OCI-LY3 (cell line): ENCODE results near the gene CRTAC1.

ENCODE experiments used
- H2AFZ ChIP-seq: fragments of 200-600, 300-600 bp; shearing (Covaris generic); 2 replicates; pipeline ENCODE4 v1.6.0; 2014; ENCODE audit warnings: antibody characterized with exemption, low read depth, low read length
- H3K27ac ChIP-seq: fragments of 200-600, 300-600 bp; sonication (generic); 2 replicates; pipeline ENCODE4 v1.5.1; 2014; ENCODE audit warnings: mild to moderate bottlenecking, low read length, moderate library complexity, mixed read lengths
- H3K27me3 ChIP-seq: fragments of 200-600, 300-600 bp; sonication (generic); 2 replicates; pipeline ENCODE4 v1.6.1; 2014; ENCODE audit warnings: low read depth, low read length, mixed read lengths
- H3K36me3 ChIP-seq: fragments of 200-600, 300-600 bp; sonication (generic); replicated peaks from 2 replicates; pipeline ENCODE3; 2014; ENCODE audit warnings: low read depth, low read length, mixed read lengths
- H3K4me1 ChIP-seq: fragments of 300-600, 200-600 bp; sonication (generic); 2 replicates; pipeline ENCODE4 v1.6.1; 2014; ENCODE audit warnings: low read length, mixed read lengths
- H3K4me2 ChIP-seq: fragments of 200-600, 300-600 bp; sonication (generic); 2 replicates; pipeline ENCODE4 v1.6.1; 2014; ENCODE audit warnings: low read length, mixed read lengths
- H3K4me3 ChIP-seq: fragments of 300-600, 200-600 bp; sonication (generic); 2 replicates; pipeline ENCODE4 v1.5.1; 2014; ENCODE audit warnings: antibody characterized with exemption, mild to moderate bottlenecking, low read length, moderate library complexity
- H3K79me2 ChIP-seq: fragments of 300-600, 200-600 bp; shearing (Covaris generic); 2 replicates; pipeline ENCODE4 v1.6.1; 2014; ENCODE audit warnings: mild to moderate bottlenecking, low read length, mixed read lengths
- H3K9ac ChIP-seq: fragments of 300-600, 200-600 bp; shearing (Covaris generic); 2 replicates; pipeline ENCODE4 v1.6.0; 2014; ENCODE audit warnings: mild to moderate bottlenecking, low read length, moderate library complexity
- H3K9me3 ChIP-seq: fragments of 200-600, 300-600 bp; shearing (Covaris generic); 2 replicates; pipeline ENCODE4 v1.6.1; 2014; ENCODE audit warnings: low read length, mixed read lengths; ENCODE audit not compliant: insufficient read depth
- H4K20me1 ChIP-seq: fragments of 200-600, 300-600 bp; sonication (generic); 2 replicates; pipeline ENCODE4 v1.6.1; 2016; ENCODE audit warnings: low read length, mixed read lengths; ENCODE audit not compliant: insufficient read depth
- EZH2phosphoT487 ChIP-seq: fragments of 200-600 bp; shearing (Covaris generic); IDR thresholded peaks from 2 replicates; pipeline ENCODE4 v1.6.1; 2018; ENCODE audit warnings: antibody characterized with exemption, mixed run types, low read depth
- TF ChIP-seq, protein P1 (sequence below): fragments of 200-600, 300-600 bp; sonication (generic); IDR thresholded peaks from 2 replicates; pipeline ENCODE4 v1.5.1; 2014; ENCODE audit warnings: antibody characterized with exemption, low read length, low read depth

Gene CRTAC1

DNA sequence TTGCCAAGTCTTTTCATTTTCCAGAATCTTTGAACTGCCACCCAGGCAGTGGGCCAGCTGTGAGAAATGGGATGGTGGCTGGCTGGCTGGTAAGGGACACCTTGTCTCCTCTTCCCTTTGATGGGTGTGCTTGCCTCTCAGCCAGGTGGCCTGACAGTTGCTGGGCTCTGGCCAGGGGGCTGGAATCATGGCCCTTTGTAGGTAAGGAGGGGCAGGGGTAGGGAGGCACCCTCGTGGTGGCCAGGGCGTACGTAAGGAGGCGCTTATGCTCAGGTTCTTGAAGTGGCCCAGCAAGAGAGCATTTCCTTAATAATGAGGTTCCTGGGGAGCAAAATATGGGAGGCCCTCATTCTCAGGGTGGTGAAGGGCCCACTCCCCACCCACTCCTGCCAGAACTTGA, 213.8 kb downstream of the CRTAC1 start:
- Histone ChIP-seq H3K4me2 (no peak overlapping the region), H4K20me1 (no peaks in the 10 kb centered on the region), H3K9ac (no peak overlapping the region), H3K4me3 (no peak overlapping the region), H3K4me1 (no peaks in the 10 kb centered on the region), H3K27me3 (no peaks in the 10 kb centered on the region), H3K79me2 (no peaks in the 10 kb centered on the region), H3K27ac (no peak overlapping the region), H2AFZ (no peak overlapping the region), H3K36me3 (no peaks in the 10 kb centered on the region), H3K9me3 (no peaks in the 10 kb centered on the region)
- TF ChIP-seq, protein P1, sequence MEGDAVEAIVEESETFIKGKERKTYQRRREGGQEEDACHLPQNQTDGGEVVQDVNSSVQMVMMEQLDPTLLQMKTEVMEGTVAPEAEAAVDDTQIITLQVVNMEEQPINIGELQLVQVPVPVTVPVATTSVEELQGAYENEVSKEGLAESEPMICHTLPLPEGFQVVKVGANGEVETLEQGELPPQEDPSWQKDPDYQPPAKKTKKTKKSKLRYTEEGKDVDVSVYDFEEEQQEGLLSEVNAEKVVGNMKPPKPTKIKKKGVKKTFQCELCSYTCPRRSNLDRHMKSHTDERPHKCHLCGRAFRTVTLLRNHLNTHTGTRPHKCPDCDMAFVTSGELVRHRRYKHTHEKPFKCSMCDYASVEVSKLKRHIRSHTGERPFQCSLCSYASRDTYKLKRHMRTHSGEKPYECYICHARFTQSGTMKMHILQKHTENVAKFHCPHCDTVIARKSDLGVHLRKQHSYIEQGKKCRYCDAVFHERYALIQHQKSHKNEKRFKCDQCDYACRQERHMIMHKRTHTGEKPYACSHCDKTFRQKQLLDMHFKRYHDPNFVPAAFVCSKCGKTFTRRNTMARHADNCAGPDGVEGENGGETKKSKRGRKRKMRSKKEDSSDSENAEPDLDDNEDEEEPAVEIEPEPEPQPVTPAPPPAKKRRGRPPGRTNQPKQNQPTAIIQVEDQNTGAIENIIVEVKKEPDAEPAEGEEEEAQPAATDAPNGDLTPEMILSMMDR = no peak
- no peak for TF ChIP-seq EZH2phosphoT487
